Stimulated activated CD4-positive, alpha-beta T cell treated with anti-CD3 and anti-CD28 coated beads, TNF-alpha, amount 100 ng/mL, for 1 hour (primary cell): ENCODE results near the gene CEP43.

ENCODE experiments used
- DNase-seq, 3 donors: peaks; one replicate each; pipeline ENCODE4 v3.0.0-alpha.2; 2020; ENCODE audit warnings: low read depth in 3 of 3, low spot score in 1 of 3

The CEP43 gene

DNA sequence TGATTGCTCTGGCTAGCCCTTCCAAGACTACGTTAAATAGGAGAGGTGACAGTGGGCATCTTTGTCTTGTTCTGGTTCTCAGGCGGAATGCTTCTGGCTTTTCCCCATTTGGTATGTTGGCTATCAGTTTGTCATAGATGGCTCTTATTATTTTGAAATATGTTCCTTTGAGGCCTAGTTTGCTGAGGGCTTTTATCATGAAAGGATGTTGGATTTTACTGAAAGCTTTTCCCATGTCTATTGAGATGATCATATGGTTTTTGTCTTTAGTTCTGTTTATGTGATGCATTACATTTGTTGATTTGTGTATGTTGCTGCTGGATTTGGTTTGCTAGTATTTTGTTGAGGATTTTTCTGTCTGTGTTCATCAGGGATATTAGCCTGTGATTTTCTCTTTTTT lies 32.9 kb upstream of the CEP43 start:
- DNase-seq, result no peak

GRCh38 chr6:166969390-166970002 lies 29.7 kb upstream of the CEP43 start:
- DNase-seq, result no peak

DNA sequence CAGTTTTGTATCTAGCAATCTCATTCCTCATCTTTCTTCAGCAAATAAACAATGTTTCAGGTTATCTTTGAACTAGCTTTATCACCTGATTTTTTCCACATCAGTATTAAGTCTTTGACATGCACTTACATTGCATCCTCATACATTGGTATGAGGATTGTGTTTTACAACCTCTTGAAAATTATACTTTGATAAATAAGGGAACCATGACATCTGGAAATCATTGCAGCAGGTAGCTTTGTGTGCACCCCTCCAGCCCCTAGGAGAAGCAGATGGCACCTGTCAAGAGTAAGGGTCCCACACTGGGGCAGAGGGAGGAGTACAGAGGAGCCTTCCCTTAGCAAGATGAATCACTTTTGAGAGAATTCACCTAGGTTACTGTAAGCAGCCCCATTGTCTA lies 29.1 kb upstream of the CEP43 start:
- DNase-seq, result no peak

- no peak for DNase-seq
Observed at GRCh38 chr6:166970776-166971175, 28.4 kb upstream of the CEP43 start.

GRCh38 chr6:166971271-166971670 lies 27.9 kb upstream of the CEP43 start:
- DNase-seq, result no peak

GRCh38 chr6:166972101-166972500 lies 27.1 kb upstream of the CEP43 start:
- DNase-seq, result no peak

DNA sequence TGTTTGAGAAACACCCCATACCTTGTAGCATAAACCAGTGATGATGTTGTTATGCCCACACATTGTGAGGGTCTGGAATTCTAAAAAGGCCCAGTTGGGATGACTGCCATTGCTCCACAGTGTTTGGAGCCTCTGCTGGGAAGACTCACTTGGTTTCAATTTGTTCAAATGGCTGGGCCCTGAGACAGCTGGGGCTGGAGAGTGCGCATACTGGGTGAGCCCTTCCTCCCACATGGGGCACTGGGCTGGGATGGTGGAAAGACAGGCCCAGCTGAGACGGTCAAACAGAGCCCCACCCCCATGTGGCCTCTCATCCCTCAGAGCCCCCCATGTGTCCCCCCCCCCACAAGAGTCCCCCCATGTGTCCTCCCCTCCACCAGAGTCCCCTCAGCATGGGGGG lies 22.6 kb upstream of the CEP43 start:
- no peak for DNase-seq

- DNase-seq, result no peak
Observed at GRCh38 chr6:166977621-166978525, 21.3 kb upstream of the CEP43 start.

DNA sequence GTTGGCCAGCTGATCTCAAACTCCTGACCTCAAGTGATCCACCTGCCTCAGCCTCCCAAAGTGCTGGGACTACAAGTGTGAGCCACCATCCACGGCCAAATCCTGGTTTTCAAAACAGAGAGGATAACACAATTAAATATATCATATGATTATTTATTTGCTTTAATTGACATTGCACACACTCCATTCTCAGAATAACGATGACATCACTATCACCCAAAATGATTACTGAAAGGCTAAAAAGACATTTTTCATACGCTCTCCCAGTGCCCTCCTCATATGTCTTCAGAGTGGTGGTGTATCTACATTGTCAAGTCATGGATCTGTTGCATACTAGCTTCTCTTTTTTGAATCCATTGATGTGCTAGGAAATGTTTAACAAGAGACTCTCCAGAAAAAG lies 18.5 kb upstream of the CEP43 start:
- no peak for DNase-seq

GRCh38 chr6:166987448-166987847 lies 11.7 kb upstream of the CEP43 start:
- DNase-seq, result no peak

GRCh38 chr6:166987930-166988329 lies 11.3 kb upstream of the CEP43 start:
- no peak for DNase-seq

DNA sequence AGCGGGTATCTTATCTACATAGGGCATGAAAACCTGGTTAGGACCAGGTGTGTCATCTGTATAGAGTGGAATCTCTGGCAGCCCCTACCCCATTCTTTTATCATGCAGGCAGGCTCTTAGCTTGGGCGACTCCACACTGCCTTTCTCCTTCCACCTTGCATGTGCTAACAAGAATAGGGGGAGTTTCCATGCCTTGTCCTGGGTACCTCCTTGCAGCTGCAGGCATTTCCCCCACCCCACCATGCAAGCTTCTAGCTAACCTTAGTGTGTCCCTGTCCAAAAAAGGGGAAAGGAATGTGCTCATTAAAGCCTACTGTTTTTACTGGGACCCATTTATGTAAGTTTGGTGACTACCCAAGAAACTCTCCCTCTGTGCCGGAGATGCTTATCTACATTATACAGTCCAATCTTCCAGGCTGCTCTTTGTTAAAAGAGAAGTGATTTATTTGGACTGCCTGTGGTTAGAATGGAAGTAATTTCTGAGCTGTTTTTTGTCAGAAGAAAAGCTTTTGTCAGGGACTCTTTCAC lies 10.5 kb upstream of the CEP43 start:
- DNase-seq, result no peak

DNA sequence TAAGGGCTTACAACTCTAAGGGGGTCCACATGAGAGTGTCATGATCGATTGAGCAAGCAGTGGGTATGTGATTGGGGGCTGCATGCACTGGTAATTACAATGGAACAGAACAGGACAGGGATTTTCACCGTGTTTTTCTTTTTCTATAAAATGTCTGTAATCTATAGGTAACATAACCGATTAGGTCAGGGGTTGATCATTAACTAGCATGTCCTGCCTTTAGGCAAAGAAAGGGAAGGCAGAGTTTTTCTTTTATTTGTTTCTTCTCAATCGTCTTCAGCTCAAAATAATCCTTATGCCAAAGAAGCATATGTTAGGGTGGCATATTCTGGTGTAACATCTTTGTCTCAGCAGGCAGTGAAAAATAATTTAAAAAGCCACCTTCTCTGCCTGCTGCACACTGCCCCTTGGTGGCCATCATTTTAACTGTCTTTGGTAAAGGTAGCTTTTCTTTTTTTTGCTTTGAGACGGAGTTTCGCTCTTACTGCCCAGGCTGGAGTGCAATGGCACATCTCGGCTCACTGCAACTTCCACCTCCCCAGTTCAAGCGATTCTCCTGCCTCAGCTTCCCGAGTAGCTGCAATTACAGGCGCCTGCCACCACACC lies 9.7 kb upstream of the CEP43 start:
- peak in 1 of 3 donors; percentile 17 for DNase-seq

GRCh38 chr6:166996406-166996805 lies 2.8 kb upstream of the CEP43 start:
- DNase-seq, result no peak

- DNase-seq, result no peak
Observed at GRCh38 chr6:166997348-166997747, 1.8 kb upstream of the CEP43 start.

GRCh38 chr6:166997768-166998255 lies 1.4 kb upstream of the CEP43 start:
- peak in 1 of 3 donors; percentile 25 for DNase-seq

GRCh38 chr6:166998256-166999144 lies 697 bp upstream of the CEP43 start:
- DNase-seq, result no peak

GRCh38 chr6:166999884-167000253 lies 672 bp downstream of the CEP43 start:
- DNase-seq, result no peak

DNA sequence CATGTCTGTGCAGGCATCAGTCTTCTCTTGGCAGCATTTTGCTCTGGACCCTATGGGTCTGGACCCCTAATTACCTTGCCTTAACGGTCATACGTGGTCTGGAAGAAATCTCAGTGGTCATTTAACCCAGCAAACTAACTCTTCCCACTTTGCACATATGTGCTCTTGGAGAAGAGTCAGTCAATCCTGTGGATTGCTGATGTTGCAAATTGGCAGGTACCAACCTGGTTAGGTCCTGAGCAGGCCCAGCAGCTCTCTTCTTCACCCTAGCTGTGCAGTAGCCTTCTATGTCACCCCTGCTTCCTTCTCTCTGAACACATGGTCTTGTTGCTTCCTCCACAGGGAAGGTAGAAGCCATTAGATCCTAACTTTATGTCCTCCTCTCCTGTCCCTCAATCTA lies 1.6 kb downstream of the CEP43 start:
- no peak for DNase-seq

- no peak for DNase-seq
Observed at GRCh38 chr6:167005350-167006159, 6.4 kb downstream of the CEP43 start.
